ENCODE measurements around the gene GOLGA2.

DNA sequence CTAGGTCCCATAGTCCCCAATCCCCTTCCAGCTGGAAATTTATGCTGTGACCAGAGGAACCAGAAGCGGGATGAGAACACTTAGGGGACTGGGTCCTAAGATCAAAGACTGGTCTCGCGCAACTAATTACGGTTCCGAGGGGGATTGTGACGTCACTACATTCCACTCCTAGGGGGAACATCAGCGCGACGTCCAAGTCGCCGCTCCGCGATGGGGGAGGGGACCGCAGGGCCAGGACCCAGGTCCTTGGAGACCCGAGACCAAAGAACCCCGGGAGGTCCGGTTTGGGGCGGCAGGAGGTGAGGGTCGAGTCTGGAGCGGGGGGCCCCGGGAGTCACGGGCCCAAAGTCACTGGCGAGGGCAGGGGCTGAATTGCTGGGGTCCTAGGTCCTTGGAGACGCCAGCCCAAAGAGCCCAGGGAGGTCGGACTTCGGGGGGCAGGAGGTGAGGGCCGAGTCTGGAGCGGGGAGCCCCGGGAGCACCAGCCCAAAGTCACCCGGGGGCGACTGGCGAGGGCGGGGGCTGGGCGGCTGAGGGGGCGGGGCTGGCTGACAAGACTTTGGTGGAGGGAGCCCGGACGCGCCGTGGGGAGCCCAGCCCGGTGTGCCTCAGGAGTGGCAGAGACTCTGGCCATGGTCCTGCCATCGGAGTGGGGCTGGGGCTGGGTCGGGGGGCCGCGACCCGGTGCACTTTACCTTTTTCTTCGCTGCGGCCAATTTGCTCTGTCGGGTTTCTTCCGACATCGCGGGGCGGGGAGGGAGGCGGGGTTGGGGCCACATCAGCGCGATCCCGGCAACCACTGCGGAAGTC, at the start of gene GOLGA2:
- no peak for TF ChIP-seq SKI (IDR thresholded peaks at IDR 0.05; ENCODE audit: partially characterized antibody)
- TF ChIP-seq KDM1A (CRISPR knock-in tag; IDR thresholded peaks at IDR 0.05): no peak
- peak; percentile 79 for TF ChIP-seq RBFOX2 (IDR thresholded peaks at IDR 0.05; ENCODE audit: low read depth, low read length)
- no peak for TF ChIP-seq SRSF1 (optimal IDR thresholded peaks at IDR 0.05; ENCODE audit: low read depth, low read length)
- 0 out of 2 replicates have a peak, but pooled peaks have one; percentile 22 for TF ChIP-seq MAFG (CRISPR knock-in tag; IDR thresholded peaks at IDR 0.05)

All from HepG2 (cell line).